ENCODE measurements around the gene HSD17B2.

- TF ChIP-seq RARB (CRISPR knock-in tag; IDR thresholded peaks at IDR 0.05) (no peak), ESRRG (CRISPR knock-in tag; IDR thresholded peaks at IDR 0.05) (no peak), ZC3H10 (CRISPR knock-in tag; IDR thresholded peaks at IDR 0.05) (no peak), ZFP3 (CRISPR knock-in tag; IDR thresholded peaks at IDR 0.05) (no peak), ARNTL (CRISPR knock-in tag; IDR thresholded peaks at IDR 0.05; ENCODE audit: borderline replicate concordance, low read depth) (no peak), PATZ1 (CRISPR knock-in tag; IDR thresholded peaks at IDR 0.05; ENCODE audit: borderline replicate concordance) (no peak), TCF4 (CRISPR knock-in tag; IDR thresholded peaks at IDR 0.05; ENCODE audit: borderline replicate concordance) (no peak), OSR1 (CRISPR knock-in tag; IDR thresholded peaks at IDR 0.05) (no peak), BACH2 (CRISPR knock-in tag; IDR thresholded peaks at IDR 0.05; ENCODE audit: borderline replicate concordance) (no peak), PPARA (CRISPR knock-in tag; IDR thresholded peaks at IDR 0.05; ENCODE audit: borderline replicate concordance) (no peak), CREB5 (CRISPR knock-in tag; IDR thresholded peaks at IDR 0.05; ENCODE audit: low read depth) (no peak), ZNF565 (CRISPR knock-in tag; conservative IDR thresholded peaks at IDR 0.05; ENCODE audit: low read depth) (no peak)
- TF ChIP-seq, protein P1, sequence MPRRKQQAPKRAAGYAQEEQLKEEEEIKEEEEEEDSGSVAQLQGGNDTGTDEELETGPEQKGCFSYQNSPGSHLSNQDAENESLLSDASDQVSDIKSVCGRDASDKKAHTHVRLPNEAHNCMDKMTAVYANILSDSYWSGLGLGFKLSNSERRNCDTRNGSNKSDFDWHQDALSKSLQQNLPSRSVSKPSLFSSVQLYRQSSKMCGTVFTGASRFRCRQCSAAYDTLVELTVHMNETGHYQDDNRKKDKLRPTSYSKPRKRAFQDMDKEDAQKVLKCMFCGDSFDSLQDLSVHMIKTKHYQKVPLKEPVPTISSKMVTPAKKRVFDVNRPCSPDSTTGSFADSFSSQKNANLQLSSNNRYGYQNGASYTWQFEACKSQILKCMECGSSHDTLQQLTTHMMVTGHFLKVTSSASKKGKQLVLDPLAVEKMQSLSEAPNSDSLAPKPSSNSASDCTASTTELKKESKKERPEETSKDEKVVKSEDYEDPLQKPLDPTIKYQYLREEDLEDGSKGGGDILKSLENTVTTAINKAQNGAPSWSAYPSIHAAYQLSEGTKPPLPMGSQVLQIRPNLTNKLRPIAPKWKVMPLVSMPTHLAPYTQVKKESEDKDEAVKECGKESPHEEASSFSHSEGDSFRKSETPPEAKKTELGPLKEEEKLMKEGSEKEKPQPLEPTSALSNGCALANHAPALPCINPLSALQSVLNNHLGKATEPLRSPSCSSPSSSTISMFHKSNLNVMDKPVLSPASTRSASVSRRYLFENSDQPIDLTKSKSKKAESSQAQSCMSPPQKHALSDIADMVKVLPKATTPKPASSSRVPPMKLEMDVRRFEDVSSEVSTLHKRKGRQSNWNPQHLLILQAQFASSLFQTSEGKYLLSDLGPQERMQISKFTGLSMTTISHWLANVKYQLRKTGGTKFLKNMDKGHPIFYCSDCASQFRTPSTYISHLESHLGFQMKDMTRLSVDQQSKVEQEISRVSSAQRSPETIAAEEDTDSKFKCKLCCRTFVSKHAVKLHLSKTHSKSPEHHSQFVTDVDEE (CRISPR knock-in tag; IDR thresholded peaks at IDR 0.05), result no peak
- TF ChIP-seq, protein P2, sequence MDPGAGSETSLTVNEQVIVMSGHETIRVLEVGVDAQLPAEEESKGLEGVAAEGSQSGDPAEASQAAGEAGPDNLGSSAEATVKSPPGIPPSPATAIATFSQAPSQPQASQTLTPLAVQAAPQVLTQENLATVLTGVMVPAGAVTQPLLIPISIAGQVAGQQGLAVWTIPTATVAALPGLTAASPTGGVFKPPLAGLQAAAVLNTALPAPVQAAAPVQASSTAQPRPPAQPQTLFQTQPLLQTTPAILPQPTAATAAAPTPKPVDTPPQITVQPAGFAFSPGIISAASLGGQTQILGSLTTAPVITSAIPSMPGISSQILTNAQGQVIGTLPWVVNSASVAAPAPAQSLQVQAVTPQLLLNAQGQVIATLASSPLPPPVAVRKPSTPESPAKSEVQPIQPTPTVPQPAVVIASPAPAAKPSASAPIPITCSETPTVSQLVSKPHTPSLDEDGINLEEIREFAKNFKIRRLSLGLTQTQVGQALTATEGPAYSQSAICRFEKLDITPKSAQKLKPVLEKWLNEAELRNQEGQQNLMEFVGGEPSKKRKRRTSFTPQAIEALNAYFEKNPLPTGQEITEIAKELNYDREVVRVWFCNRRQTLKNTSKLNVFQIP (CRISPR knock-in tag; IDR thresholded peaks at IDR 0.05; ENCODE audit: borderline replicate concordance, low read depth), result no peak
These were observed 44.8 kb downstream of the HSD17B2 start for GRCh38 chr16:82079892-82080291.
